Bronchial epithelial cell (primary cell): ENCODE results near the gene CNGA4. TPM values are rescaled to one million over a fixed set of nuclear protein-coding genes. Genes with fewer than 3 reads are reported as not detected.

Source experiments
- DNase-seq: peaks from one replicate; pipeline ENCODE4 v3.0.0-alpha.2; 2010; ENCODE audit warnings: low read depth
- FAIRE-seq: peaks from 2 replicates; lab custom pipeline; 2011; peaks lifted over from hg19 to GRCh38; lab: Jason Lieb, UNC
- H3K27me3 ChIP-seq: 2 replicates; pipeline ENCODE4 v1.5.1; 2011; ENCODE audit warnings: low read length; ENCODE audit not compliant: control insufficient read depth, insufficient read depth
- H3K36me3 ChIP-seq: 2 replicates; pipeline ENCODE4 v1.5.1; 2011; ENCODE audit warnings: low read length; ENCODE audit not compliant: control insufficient read depth, insufficient read depth
- H3K4me3 ChIP-seq: 2 replicates; pipeline ENCODE4 v1.5.1; 2011; ENCODE audit warnings: mild to moderate bottlenecking, low read depth, low read length, control low read depth
- CTCF ChIP-seq: IDR thresholded peaks from 2 replicates; pipeline ENCODE4 v1.5.1; 2011; ENCODE audit warnings: mild to moderate bottlenecking, moderate library complexity, low read length, control low read depth, inconsistent platforms; ENCODE audit not compliant: insufficient read depth, severe bottlenecking
- total RNA-seq: library from RNA; depleted of rRNA; stranded (reverse); fragments of >200 nt; gene quantifications from 2 replicates; pipeline ENCODE4 v1.2.1, GENCODE V29; 2014

CNGA4 gene
- total RNA-seq, 1 donor from 2014 or later, result 0.26 TPM

DNA sequence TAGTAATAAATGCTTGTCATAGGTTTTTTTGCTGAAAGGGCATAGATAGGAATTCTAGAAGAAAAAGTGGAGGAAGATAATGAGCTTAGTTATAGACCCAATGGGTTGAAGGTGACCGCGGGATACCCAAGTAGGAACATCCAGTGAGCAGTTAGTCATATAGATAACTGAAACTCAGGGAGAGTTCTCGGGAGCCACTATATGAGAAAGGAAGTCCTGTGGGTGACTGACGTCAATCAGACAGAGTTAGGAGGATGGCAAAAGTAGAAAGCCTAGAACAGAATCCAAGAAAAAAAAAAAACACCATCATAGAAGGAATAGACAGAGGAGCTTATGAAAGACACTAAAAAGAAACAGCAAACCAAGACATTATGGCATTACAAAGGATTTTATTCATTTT, 1.6 kb upstream of the CNGA4 start:
- Histone ChIP-seq H3K4me3 (no peak overlapping the region), H3K36me3 (no peaks in the 10 kb centered on the region), H3K27me3 (no peaks in the 10 kb centered on the region)
- DNase-seq (no peak), FAIRE-seq (no peak)
- TF ChIP-seq CTCF, result no peak

- Histone ChIP-seq H3K4me3 (no peak overlapping the region), H3K27me3 (no peaks in the 10 kb centered on the region), H3K36me3 (no peaks in the 10 kb centered on the region)
- DNase-seq (no peak), FAIRE-seq (no peak)
- TF ChIP-seq CTCF, result no peak
These were observed 1.1 kb upstream of the CNGA4 start for GRCh38 chr11:6237761-6238302.

DNA sequence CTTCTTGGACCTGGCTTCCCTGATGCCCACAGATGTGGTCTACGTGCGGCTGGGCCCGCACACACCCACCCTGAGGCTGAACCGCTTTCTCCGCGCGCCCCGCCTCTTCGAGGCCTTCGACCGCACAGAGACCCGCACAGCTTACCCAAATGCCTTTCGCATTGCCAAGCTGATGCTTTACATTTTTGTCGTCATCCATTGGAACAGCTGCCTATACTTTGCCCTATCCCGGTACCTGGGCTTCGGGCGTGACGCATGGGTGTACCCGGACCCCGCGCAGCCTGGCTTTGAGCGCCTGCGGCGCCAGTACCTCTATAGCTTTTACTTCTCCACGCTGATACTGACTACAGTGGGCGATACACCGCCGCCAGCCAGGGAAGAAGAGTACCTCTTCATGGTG, 1.2 kb downstream of the CNGA4 start:
- Histone ChIP-seq H3K27me3 (no peaks in the 10 kb centered on the region), H3K4me3 (no peak overlapping the region), H3K36me3 (no peaks in the 10 kb centered on the region)
- FAIRE-seq, result no peak
- no peak for DNase-seq
- TF ChIP-seq CTCF, result no peak

DNA sequence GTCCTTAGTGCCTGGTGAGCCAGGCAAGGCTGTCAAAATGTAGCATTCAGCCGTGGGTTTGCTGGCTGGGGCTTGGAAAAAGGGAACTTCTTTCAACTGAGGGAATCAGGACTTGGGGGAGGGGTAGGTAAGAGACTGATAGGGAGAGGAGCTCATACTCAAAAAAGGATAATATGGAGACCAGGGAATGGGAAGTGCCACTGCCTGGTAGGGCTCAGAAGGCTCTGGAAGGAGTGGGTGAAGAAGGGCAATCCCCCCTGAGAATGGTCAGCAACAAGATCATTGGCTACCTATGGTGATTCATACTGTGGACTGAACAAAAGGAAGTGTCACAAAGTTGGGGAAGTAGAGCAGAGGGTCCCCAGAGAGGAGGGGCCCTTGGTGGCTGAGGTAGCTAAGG, 1.9 kb downstream of the CNGA4 start:
- Histone ChIP-seq H3K27me3 (no peaks in the 10 kb centered on the region), H3K36me3 (no peaks in the 10 kb centered on the region), H3K4me3 (no peak overlapping the region)
- TF ChIP-seq CTCF, result no peak
- DNase-seq, result no peak
- no peak for FAIRE-seq

GRCh38 chr11:6241316-6241715, 2.4 kb downstream of the CNGA4 start:
- Histone ChIP-seq H3K36me3 (no peaks in the 10 kb centered on the region), H3K4me3 (no peak overlapping the region), H3K27me3 (no peaks in the 10 kb centered on the region)
- FAIRE-seq, result no peak
- no peak for DNase-seq
- no peak for TF ChIP-seq CTCF

DNA sequence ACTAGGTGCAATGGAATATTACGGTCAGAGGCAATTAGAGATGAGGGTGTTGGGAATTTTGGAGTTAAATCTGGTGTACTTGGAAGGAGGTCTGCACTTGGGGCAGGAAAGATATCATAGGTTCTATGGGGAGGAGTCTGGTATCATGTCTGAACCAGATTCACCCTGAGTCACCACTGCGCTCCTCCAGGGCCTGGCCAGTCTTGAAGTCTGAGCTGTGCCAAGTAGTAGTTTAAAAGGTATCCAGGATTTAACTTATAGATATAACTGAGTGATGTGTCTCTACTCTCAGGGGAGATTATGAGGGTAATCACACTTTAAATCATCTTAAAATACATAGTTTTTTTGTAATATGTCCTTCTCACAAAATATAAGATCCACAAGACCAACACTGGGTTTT, 6.6 kb downstream of the CNGA4 start:
- DNase-seq (peak; percentile 64), FAIRE-seq (no peak)
- no peaks in the 10 kb centered on the region for H3K36me3 ChIP-seq
- no peak overlapping the region for H3K4me3 ChIP-seq
- H3K27me3 ChIP-seq, result no peaks in the 10 kb centered on the region
- no peak for TF ChIP-seq CTCF
